ENCODE data around the gene KMT5C.

- TF ChIP-seq EP300 (IDR thresholded peaks at IDR 0.05; ENCODE audit: low read depth) (no peak), POLR2AphosphoS5 (IDR thresholded peaks at IDR 0.05) (no peak), CTCF (IDR thresholded peaks at IDR 0.05) (no peak)
These were observed 42.9 kb downstream of the KMT5C start for GRCh38 chr19:55382522-55383054.
